Activated CD8-positive, alpha-beta memory T cell treated with anti-CD3 and anti-CD28 coated beads, Interleukin-2, amount 10 ng/mL, durations not matched to agents 7 days and 5 days (primary cell): ENCODE measurements around the gene TXLNA. TPM values are rescaled to one million over a fixed set of nuclear protein-coding genes. Genes with fewer than 3 reads are reported as not detected.

Experiments
- ATAC-seq: fragments of 150-1000 bp; cut with Tn5 transposase; one replicate; pipeline ENCODE4 v1.10.0; 2021; ENCODE audit warnings: moderate library complexity
- CTCF ChIA-PET: fragments of 350-600 bp; sonication (Branson Sonifier 250); formaldehyde crosslinking; loops from one replicate; lab custom pipeline; 2021; ENCODE audit warnings: antibody characterized with exemption; lab: Charles Lee
- DNase-seq: peaks from one replicate; pipeline ENCODE4 v3.0.0-alpha.2; 2020
- H3K27ac Mint-ChIP-seq: one replicate; pipeline ENCODE4 v1.8.0; 2021; ENCODE audit warnings: mild to moderate bottlenecking, mixed read lengths
- H3K27me3 Mint-ChIP-seq: one replicate; pipeline ENCODE4 v1.8.0; 2021; ENCODE audit warnings: mixed read lengths
- H3K36me3 Mint-ChIP-seq: one replicate; pipeline ENCODE4 v1.8.0; 2021; ENCODE audit warnings: mild to moderate bottlenecking, mixed read lengths
- H3K4me1 Mint-ChIP-seq: one replicate; pipeline ENCODE4 v1.8.0; 2021; ENCODE audit warnings: mixed read lengths
- H3K4me3 Mint-ChIP-seq: one replicate; pipeline ENCODE4 v1.8.0; 2021; ENCODE audit warnings: mild to moderate bottlenecking, moderate library complexity, mixed read lengths
- H3K9me3 Mint-ChIP-seq: one replicate; pipeline ENCODE4 v1.8.0; 2022; ENCODE audit warnings: low read depth, mixed read lengths
- total RNA-seq, 2 experiments: library from RNA; stranded (reverse); gene quantifications; one replicate each; pipeline ENCODE4 v1.2.3, GENCODE V29; 2021

Gene TXLNA
- total RNA-seq, 2 experiments from 2014 or later: 85.8 to 104 TPM

GRCh38 chr1:32192220-32192948 is 12.9 kb downstream of the TXLNA start:
- H3K9me3 Mint-ChIP-seq: no peaks in the 10 kb centered on the region
- H3K4me3 Mint-ChIP-seq: no peak overlapping the region
- H3K27me3 Mint-ChIP-seq: no peaks in the 10 kb centered on the region
- no peak for ATAC-seq
- DNase-seq: no peak
- H3K27ac Mint-ChIP-seq: no peak overlapping the region
- H3K36me3 Mint-ChIP-seq: peaks cover 73% of the 10 kb centered on the region
- CTCF ChIA-PET: interaction anchor here (0.6 to 0.9 kb wide), 2 partner anchors 10 to 32 kb away, joined by 3 read pairs; no protein-coding TSS in a partner anchor
- H3K4me1 Mint-ChIP-seq: peaks cover 52% of the 10 kb centered on the region

- Mint-ChIP-seq H3K27me3 (no peaks in the 10 kb centered on the region), H3K36me3 (peaks cover 63% of the 10 kb centered on the region), H3K4me3 (no peak overlapping the region), H3K27ac (peak overlapping the region; percentile 17), H3K4me1 (peaks cover 68% of the 10 kb centered on the region), H3K9me3 (no peaks in the 10 kb centered on the region)
- ATAC-seq (no peak), DNase-seq (no peak)
- CTCF ChIA-PET: interaction anchor here (0.8 to 1.7 kb wide), 7 partner anchors 9 to 97 kb away, joined by 3 to 6 read pairs (median 3); partner anchors contain the start of genes HDAC1, IQCC and TXLNA
Observed at GRCh38 chr1:32194984-32195383, 15.5 kb downstream of the TXLNA start.

- ATAC-seq: no peak
- Mint-ChIP-seq H3K9me3 (no peaks in the 10 kb centered on the region), H3K4me1 (peaks cover 74% of the 10 kb centered on the region), H3K27me3 (no peaks in the 10 kb centered on the region), H3K36me3 (peaks cover 58% of the 10 kb centered on the region), H3K4me3 (no peak overlapping the region), H3K27ac (peak overlapping the region; percentile 17)
- DNase-seq: no peak
- CTCF ChIA-PET: interaction anchor here (1.5 to 1.7 kb wide), 2 partner anchors 45 to 53 kb away, joined by 5 to 6 read pairs; no protein-coding TSS in a partner anchor
Observed at GRCh38 chr1:32195531-32195930, 16.1 kb downstream of the TXLNA start.

DNA sequence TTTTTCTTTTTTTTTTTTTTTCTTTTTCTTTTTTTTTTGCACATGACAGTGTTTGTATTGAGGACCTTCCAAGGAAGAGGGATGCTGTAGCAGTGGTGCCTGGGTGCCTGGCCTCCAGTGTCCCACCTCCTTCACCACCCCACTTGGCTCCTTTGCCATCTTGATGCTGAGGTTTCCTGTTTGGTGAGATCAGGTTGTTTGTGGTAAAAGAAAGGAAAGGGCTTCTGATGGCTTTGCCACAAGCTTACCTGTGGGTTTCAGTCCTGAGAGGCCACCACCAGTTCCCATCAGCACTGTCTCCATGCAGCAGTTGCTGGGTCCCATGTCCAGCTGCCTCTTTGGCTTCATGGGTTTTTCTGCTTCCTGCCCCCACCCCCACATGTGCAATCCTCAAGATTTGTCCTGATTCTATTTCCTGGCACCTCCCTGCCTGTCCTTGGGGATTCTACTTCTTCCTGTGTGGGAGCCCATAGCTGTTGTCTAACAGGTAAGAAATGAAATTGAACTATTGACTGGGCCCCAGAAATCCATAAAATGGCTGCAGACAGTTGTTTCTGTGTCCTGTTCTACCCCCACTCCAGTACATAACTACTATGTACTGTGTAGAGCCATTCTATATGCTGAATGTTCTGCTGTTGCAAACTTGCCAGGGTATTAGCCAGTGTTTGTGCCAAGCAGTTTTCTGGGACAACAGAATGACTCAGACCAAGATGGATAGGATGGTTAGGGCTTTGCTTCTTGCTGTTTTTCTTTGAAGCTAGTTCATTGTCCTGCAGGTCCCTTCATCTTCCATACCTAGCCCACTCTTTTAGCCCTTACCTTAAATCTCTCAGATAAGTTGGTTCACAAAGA is 16.7 kb downstream of the TXLNA start:
- H3K27me3 Mint-ChIP-seq: no peaks in the 10 kb centered on the region
- ATAC-seq: peak; percentile 8
- H3K27ac Mint-ChIP-seq: peak overlapping the region; percentile 63
- CTCF ChIA-PET: interaction anchor here (1.0 to 1.7 kb wide), 4 partner anchors 10 to 140 kb away, joined by 3 to 6 read pairs (median 4); partner anchors contain the start of genes IQCC and MARCKSL1
- peaks cover 55% of the 10 kb centered on the region for H3K36me3 Mint-ChIP-seq
- H3K9me3 Mint-ChIP-seq: no peaks in the 10 kb centered on the region
- peak; percentile 64 for DNase-seq
- H3K4me3 Mint-ChIP-seq: no peak overlapping the region
- peaks cover 74% of the 10 kb centered on the region for H3K4me1 Mint-ChIP-seq

DNA sequence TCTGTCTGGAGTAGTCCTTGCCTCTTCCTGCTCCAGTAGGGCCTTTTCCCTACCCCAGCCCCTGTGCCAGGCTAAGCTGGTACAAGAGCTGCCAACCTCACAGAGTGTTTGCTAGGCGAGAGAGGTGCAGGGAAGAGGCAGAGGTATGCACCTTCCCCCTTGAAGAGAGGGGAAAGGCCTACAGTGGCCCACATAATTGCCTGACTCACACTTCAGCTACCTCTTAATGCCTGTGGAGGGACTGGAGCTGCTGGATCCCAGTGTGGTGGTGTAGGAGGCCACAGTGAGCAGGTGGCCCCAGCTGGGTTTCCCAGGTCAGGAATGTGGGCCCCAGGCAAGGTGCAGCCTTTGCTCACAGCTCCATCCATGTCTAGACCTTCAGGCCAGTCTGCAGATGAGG is 17.6 kb downstream of the TXLNA start:
- Mint-ChIP-seq H3K4me1 (peaks cover 79% of the 10 kb centered on the region), H3K27ac (peak overlapping the region; percentile 63), H3K9me3 (no peaks in the 10 kb centered on the region), H3K27me3 (no peaks in the 10 kb centered on the region), H3K36me3 (peaks cover 48% of the 10 kb centered on the region), H3K4me3 (no peak overlapping the region)
- ATAC-seq (no peak), DNase-seq (no peak)
- CTCF ChIA-PET: interaction anchor here (0.6 to 1.3 kb wide), 6 partner anchors 9 to 139 kb away, joined by 3 to 4 read pairs (median 3); partner anchors contain the start of genes IQCC and MARCKSL1

DNA sequence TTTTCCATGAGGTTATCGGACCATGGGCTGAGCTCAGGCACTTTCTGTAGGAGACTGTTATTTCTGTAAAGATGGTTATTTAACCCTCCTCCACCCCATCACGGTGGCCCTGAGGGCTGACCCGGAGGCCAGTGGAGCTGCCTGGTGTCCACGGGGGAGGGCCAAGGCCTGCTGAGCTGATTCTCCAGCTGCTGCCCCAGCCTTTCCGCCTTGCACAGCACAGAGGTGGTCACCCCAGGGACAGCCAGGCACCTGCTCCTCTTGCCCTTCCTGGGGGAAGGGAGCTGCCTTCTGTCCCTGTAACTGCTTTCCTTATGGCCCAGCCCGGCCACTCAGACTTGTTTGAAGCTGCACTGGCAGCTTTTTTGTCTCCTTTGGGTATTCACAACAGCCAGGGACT is 18.4 kb downstream of the TXLNA start:
- DNase-seq (no peak), ATAC-seq (no peak)
- CTCF ChIA-PET: interaction anchor here (0.9 to 1.3 kb wide), 2 partner anchors 13 to 50 kb away, joined by 3 read pairs; no protein-coding TSS in a partner anchor
- peaks cover 81% of the 10 kb centered on the region for H3K4me1 Mint-ChIP-seq
- peaks cover 44% of the 10 kb centered on the region for H3K36me3 Mint-ChIP-seq
- H3K27ac Mint-ChIP-seq: no peak overlapping the region
- no peaks in the 10 kb centered on the region for H3K27me3 Mint-ChIP-seq
- H3K9me3 Mint-ChIP-seq: no peaks in the 10 kb centered on the region
- H3K4me3 Mint-ChIP-seq: no peak overlapping the region

DNA sequence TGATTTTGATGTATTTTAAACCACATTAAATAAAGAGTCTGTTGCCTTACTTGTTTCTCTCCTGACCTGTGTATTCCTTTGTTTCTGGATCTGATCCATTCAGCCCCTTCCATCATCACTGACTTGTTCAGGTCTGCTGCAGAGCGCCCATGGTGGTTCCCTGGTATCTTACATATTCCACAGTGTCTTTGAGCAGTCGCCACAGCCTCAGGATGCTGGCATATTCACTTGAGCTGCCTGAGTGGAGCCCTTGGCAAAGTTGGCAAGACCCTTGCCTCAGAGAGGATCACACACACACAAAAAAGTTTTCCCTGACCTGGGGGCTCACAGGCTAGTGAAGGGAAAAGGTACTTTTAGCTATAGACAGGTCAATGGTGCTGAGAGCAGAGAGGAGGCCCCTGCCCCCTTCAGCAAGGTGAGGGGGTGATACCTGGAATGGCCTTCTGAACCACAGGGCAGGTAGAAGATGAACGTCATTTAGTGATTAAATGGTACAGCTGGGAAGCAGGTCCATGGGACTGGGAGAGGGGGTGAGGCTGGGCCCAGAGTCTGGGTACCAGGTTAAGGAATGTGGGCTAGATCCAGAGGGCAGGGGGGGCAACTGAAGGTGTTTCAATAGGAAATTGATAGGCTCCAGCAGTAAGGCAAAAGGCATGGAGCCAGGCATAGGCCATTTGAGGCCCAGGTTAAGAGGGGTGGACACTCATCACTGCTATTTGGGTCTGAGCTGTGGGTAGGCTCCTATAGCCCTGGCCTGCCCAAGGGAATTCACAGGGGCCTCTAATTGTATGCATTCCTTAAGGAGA is 19.0 kb downstream of the TXLNA start:
- H3K9me3 Mint-ChIP-seq: no peaks in the 10 kb centered on the region
- no peaks in the 10 kb centered on the region for H3K27me3 Mint-ChIP-seq
- DNase-seq (no peak), ATAC-seq (no peak)
- CTCF ChIA-PET: interaction anchor here (0.9 to 1.3 kb wide), 2 partner anchors 50 to 88 kb away, joined by 3 read pairs; no protein-coding TSS in a partner anchor
- peaks cover 79% of the 10 kb centered on the region for H3K4me1 Mint-ChIP-seq
- H3K36me3 Mint-ChIP-seq: peaks cover 39% of the 10 kb centered on the region
- H3K27ac Mint-ChIP-seq: peak overlapping the region; percentile 13
- no peak overlapping the region for H3K4me3 Mint-ChIP-seq

DNA sequence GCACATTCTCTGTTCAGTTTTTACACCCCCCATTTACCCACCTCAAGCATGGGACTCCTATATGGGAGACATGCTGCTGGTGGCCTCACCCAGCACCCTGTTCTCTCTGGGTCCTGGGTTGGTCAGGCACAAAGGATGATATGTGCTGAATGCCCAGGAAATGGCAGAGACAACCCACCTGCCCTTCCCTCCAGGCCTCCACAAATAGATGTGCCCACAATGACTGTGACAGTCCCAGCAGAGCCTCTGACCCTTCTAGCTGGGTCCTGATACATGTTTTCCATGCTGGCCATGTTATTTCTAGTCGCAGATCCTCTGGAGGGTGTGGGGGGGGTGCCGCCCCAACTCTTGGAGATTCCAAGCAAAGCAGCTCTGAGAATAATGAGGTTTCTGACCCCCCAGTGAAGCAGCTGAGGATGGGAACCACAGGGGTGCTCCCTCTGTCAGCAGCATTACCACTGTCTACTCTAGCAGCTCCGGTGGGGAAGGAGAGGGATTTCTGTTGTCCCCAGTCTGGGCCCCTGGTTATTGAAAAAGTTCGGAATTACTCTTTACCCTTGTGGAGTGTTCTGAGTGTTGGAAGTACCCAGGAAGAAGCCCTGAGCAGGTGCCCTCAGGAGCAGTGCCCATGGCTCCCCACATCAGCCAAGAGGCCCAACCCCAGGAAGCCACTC is 19.7 kb downstream of the TXLNA start:
- ATAC-seq: no peak
- Mint-ChIP-seq H3K27me3 (no peaks in the 10 kb centered on the region), H3K4me1 (peaks cover 79% of the 10 kb centered on the region)

DNA sequence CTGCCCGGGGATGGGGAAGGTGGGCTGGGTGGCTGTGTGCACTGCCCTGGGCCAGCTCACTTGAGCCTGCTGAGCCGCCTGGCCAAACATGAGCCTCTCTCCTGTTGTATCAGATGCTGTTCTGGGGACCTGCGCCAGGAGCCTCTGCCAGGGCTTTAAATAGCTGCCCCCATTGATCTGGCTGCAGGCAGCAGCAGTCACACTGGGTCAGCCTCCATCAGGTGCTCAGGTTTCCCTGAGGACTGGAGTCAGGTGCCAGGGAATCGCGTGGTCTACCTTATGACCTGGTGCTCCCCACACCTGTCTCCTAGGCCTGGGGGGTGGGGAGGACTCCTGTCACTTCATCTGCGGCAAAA is 20.2 kb downstream of the TXLNA start:
- Mint-ChIP-seq H3K27me3 (no peaks in the 10 kb centered on the region), H3K36me3 (peaks cover 29% of the 10 kb centered on the region), H3K4me3 (no peak overlapping the region), H3K9me3 (no peaks in the 10 kb centered on the region), H3K27ac (peak overlapping the region; percentile 82), H3K4me1 (peaks cover 75% of the 10 kb centered on the region)
- ATAC-seq: no peak
- no peak for DNase-seq
- CTCF ChIA-PET: interaction anchor here (0.9 to 3.9 kb wide), 7 partner anchors 10 to 173 kb away, joined by 3 to 18 read pairs (median 9); partner anchors contain the start of genes KPNA6, LCK and TXLNA

More for the DNA sequence above, 19.7 kb downstream of the TXLNA start:
- Mint-ChIP-seq H3K4me3 (no peak overlapping the region), H3K9me3 (no peaks in the 10 kb centered on the region), H3K27ac (peak overlapping the region; percentile 82), H3K36me3 (peaks cover 34% of the 10 kb centered on the region)
- DNase-seq: no peak
- CTCF ChIA-PET: interaction anchor here (0.9 to 3.9 kb wide), 2 partner anchors 19 to 88 kb away, joined by 3 to 18 read pairs; partner anchors contain the start of gene TXLNA

GRCh38 chr1:32200226-32201010 is 20.9 kb downstream of the TXLNA start, which contains the start of gene CCDC28B:
Gene CCDC28B, plus strand, starts transcription at chr1:32200595. Its CDS starts 1,341 bp downstream, at chr1:32201936.
- H3K36me3 Mint-ChIP-seq: peaks cover 25% of the 10 kb centered on the region
- ATAC-seq (peak; percentile 62), DNase-seq (peak; percentile 71)
- CTCF ChIA-PET: interaction anchor here (1.2 to 3.9 kb wide), 10 partner anchors 11 to 198 kb away, joined by 3 to 18 read pairs (median 5); partner anchors contain the start of genes KPNA6, LCK and TXLNA
- peaks cover 68% of the 10 kb centered on the region for H3K4me1 Mint-ChIP-seq
- peak within 1 kb of the TSS; percentile 94 for H3K27ac Mint-ChIP-seq
- H3K27me3 Mint-ChIP-seq: no peaks in the 10 kb centered on the region
- no peaks in the 10 kb centered on the region for H3K9me3 Mint-ChIP-seq
- H3K4me3 Mint-ChIP-seq: peak within 1 kb of the TSS; percentile 87
